CD14-positive monocyte (primary cell): ENCODE data around the gene TPP2. TPM values are rescaled to one million over a fixed set of nuclear protein-coding genes. Genes with fewer than 3 reads are reported as not detected.

Experiments used
- DNase-seq, 3 donors: peaks; one replicate each; pipeline ENCODE4 v3.0.0-alpha.2; 2011 to 2022
- H2AFZ ChIP-seq: 2 replicates; pipeline ENCODE4 v1.6.0; 2012; ENCODE audit warnings: mild to moderate bottlenecking, low read depth, low read length, inconsistent platforms; ENCODE audit not compliant: insufficient read depth, poor library complexity, severe bottlenecking
- H3K27ac ChIP-seq, 2 donors: 1 replicate in 1 of 2; 2 replicates in 1 of 2; pipeline ENCODE4 v1.5.1; 2012 to 2013; ENCODE audit warnings: low read length in 2 of 2, control low read depth in 1 of 2, inconsistent platforms in 1 of 2, low read depth in 1 of 2, mild to moderate bottlenecking in 1 of 2
- H3K27me3 ChIP-seq, 2 donors: one replicate each; pipeline versions ENCODE4 v1.6.0 to v1.6.1; 2011 to 2013; ENCODE audit warnings: low read length in 2 of 2; ENCODE audit not compliant: control insufficient read depth in 2 of 2, insufficient read depth in 2 of 2
- H3K36me3 ChIP-seq, 2 donors: replicated peaks in 1 of 2; 1 replicate in 1 of 2; 2 replicates in 1 of 2; pipeline versions ENCODE4 v1.5.1 to v1.6.1; 2012 to 2013; ENCODE audit warnings: low read length in 2 of 2, control low read depth in 1 of 2, inconsistent platforms in 1 of 2, mild to moderate bottlenecking in 1 of 2; ENCODE audit not compliant: insufficient read depth in 2 of 2, control insufficient read depth in 1 of 2
- H3K4me1 ChIP-seq, 2 donors: 1 replicate in 1 of 2; 2 replicates in 1 of 2; pipeline versions ENCODE4 v1.5.1 to v1.6.1; 2012 to 2013; ENCODE audit warnings: low read length in 2 of 2, control low read depth in 1 of 2, inconsistent platforms in 1 of 2, mild to moderate bottlenecking in 1 of 2, moderate library complexity in 1 of 2; ENCODE audit not compliant: insufficient read depth in 2 of 2, control insufficient read depth in 1 of 2
- H3K4me2 ChIP-seq: replicated peaks from 2 replicates; pipeline ENCODE3; 2012; ENCODE audit warnings: low read length, moderate library complexity, mild to moderate bottlenecking; ENCODE audit not compliant: poor library complexity, severe bottlenecking; ENCODE audit errors: extremely low read depth
- H3K4me3 ChIP-seq, 3 experiments: fragments of 200-600 bp in 1 of 3; sonication (generic) in 1 of 3; replicated peaks in 1 of 3; 1 replicate in 2 of 3; 2 replicates in 1 of 3; pipeline ENCODE4 v1.5.1; 2011 to 2013; ENCODE audit warnings: low read length in 3 of 3, mild to moderate bottlenecking in 3 of 3, control low read depth in 2 of 3, low read depth in 2 of 3, inconsistent platforms in 1 of 3, moderate library complexity in 1 of 3
- H3K79me2 ChIP-seq: 2 replicates; pipeline ENCODE4 v1.6.0; 2012; ENCODE audit warnings: mild to moderate bottlenecking, control low read depth, inconsistent platforms, low read length, moderate library complexity; ENCODE audit not compliant: insufficient read depth
- H3K9ac ChIP-seq: 2 replicates; pipeline ENCODE4 v1.6.0; 2017; ENCODE audit warnings: low read length, mild to moderate bottlenecking; ENCODE audit not compliant: insufficient read depth, poor library complexity, severe bottlenecking
- H3K9me3 ChIP-seq, 2 donors: replicated peaks in 1 of 2; 1 replicate in 1 of 2; 2 replicates in 1 of 2; pipeline versions ENCODE4 v1.5.1 to v1.6.1; 2012 to 2013; ENCODE audit warnings: low read length in 2 of 2, control low read depth in 1 of 2; ENCODE audit not compliant: control insufficient read depth in 1 of 2, insufficient read depth in 1 of 2
- H4K20me1 ChIP-seq: 2 replicates; pipeline ENCODE4 v1.6.0; 2012; ENCODE audit warnings: mild to moderate bottlenecking, low read length, control low read depth, moderate library complexity; ENCODE audit not compliant: insufficient read depth
- H3K27ac Mint-ChIP-seq, 7 donors: one replicate each; pipeline ENCODE4 v1.8.0; 2020; ENCODE audit warnings: mild to moderate bottlenecking in 7 of 7, mixed read lengths in 7 of 7, moderate library complexity in 6 of 7, inconsistent platforms in 2 of 7
- H3K27me3 Mint-ChIP-seq, 3 donors: one replicate each; pipeline ENCODE4 v1.8.0; 2021 to 2022; ENCODE audit warnings: low read depth in 3 of 3, mild to moderate bottlenecking in 3 of 3, mixed read lengths in 3 of 3, moderate library complexity in 3 of 3, inconsistent platforms in 1 of 3
- H3K36me3 Mint-ChIP-seq, 2 donors: one replicate each; pipeline ENCODE4 v1.8.0; 2020; ENCODE audit warnings: mixed read lengths in 2 of 2, inconsistent platforms in 1 of 2, mild to moderate bottlenecking in 1 of 2
- H3K4me1 Mint-ChIP-seq: one replicate; pipeline ENCODE4 v1.8.0; 2020; ENCODE audit warnings: mild to moderate bottlenecking, mixed read lengths
- H3K4me3 Mint-ChIP-seq, 2 donors: one replicate each; pipeline ENCODE4 v1.8.0; 2020; ENCODE audit warnings: mild to moderate bottlenecking in 2 of 2, mixed read lengths in 2 of 2, moderate library complexity in 1 of 2
- H3K9me3 Mint-ChIP-seq, 7 donors: one replicate each; pipeline ENCODE4 v1.8.0; 2020 to 2022; ENCODE audit warnings: mixed read lengths in 7 of 7, mild to moderate bottlenecking in 6 of 7, moderate library complexity in 6 of 7, inconsistent platforms in 2 of 7
- WGBS: methylation state at CpG from one replicate; pipeline ENCODE4 v1.1.5; 2013; ENCODE audit warnings: missing lambda C conversion rate; ENCODE audit not compliant: insufficient coverage; 5-methylcytosine and 5-hydroxymethylcytosine counted together
- intact Hi-C, 2 donors: fragments of 100-400 bp; cut with micrococcal nuclease; formaldehyde crosslinking; loops; one replicate each; pipeline versions ENCODE4 v1.15.0 to v1.15.1; 2023
- polyA plus RNA-seq, 3 donors: library from polyadenylated mRNA; depleted of rRNA in 1 of 3; unstranded in 2 of 3; stranded (reverse) in 1 of 3; fragments of 300-500 nt in 2 of 3; fragments of >200 nt in 1 of 3; fragmentation: Illumina TruSeq in 2 of 3; gene quantifications; 1 replicate in 2 of 3; 2 replicates in 1 of 3; pipeline ENCODE4 v1.2.3, GENCODE V29; 2012 to 2021
- TF ChIP-seq, protein P1 (sequence below): fragments of 200-600 bp; IDR thresholded peaks from one replicate; pipeline ENCODE4 v1.8.0; 2022; ENCODE audit warnings: antibody characterized with exemption, mild to moderate bottlenecking

TPP2 gene
- polyA plus RNA-seq, 3 donors, result 18.0 to 39.7 (median 26.0) TPM

DNA sequence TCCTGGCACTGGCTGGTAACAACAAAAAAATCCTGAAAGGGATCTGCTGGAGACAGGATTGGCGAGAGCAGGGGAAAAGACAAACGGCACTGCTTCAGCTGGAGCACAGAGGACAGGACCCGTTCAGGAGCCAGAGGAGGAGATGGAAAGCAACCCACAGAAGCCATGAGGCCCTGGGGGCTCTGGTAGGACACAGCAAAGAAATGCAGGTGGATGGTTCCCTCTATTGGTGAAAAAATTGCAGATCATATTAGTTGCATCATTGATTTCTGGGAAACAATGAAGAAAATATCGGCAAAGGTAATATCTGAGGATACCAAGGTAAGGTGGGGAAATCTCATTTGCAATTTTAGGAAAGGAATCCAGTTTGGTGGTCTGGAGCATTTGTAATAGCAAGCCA is 25.7 kb upstream of the TPP2 start:
- Histone ChIP-seq H3K9ac (no peak overlapping the region), H3K79me2 (no peaks in the 10 kb centered on the region), H3K27me3 (no peaks in the 10 kb centered on the region), H3K4me2 (no peak overlapping the region), H3K27ac (no peak overlapping the region), H3K4me3 (no peak overlapping the region), H3K4me1 (no peaks in the 10 kb centered on the region), H2AFZ (no peak overlapping the region), H4K20me1 (no peaks in the 10 kb centered on the region), H3K9me3 (no peaks in the 10 kb centered on the region), H3K36me3 (no peaks in the 10 kb centered on the region)
- 83% methylated on average over 1 of the region's 4 CpGs for WGBS
- Mint-ChIP-seq H3K27me3 (peaks cover 0 to 7% (median 4%) of the 10 kb centered on the region in 3 donors), H3K4me1 (no peaks in the 10 kb centered on the region), H3K9me3 (no peaks in the 10 kb centered on the region), H3K27ac (peak overlapping the region in 1 of 7 donors; percentile 62), H3K4me3 (no peak overlapping the region), H3K36me3 (no peaks in the 10 kb centered on the region)
- intact Hi-C loops, result no loop called here
- DNase-seq, result no peak
- TF ChIP-seq, protein P1, sequence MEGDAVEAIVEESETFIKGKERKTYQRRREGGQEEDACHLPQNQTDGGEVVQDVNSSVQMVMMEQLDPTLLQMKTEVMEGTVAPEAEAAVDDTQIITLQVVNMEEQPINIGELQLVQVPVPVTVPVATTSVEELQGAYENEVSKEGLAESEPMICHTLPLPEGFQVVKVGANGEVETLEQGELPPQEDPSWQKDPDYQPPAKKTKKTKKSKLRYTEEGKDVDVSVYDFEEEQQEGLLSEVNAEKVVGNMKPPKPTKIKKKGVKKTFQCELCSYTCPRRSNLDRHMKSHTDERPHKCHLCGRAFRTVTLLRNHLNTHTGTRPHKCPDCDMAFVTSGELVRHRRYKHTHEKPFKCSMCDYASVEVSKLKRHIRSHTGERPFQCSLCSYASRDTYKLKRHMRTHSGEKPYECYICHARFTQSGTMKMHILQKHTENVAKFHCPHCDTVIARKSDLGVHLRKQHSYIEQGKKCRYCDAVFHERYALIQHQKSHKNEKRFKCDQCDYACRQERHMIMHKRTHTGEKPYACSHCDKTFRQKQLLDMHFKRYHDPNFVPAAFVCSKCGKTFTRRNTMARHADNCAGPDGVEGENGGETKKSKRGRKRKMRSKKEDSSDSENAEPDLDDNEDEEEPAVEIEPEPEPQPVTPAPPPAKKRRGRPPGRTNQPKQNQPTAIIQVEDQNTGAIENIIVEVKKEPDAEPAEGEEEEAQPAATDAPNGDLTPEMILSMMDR, result no peak

DNA sequence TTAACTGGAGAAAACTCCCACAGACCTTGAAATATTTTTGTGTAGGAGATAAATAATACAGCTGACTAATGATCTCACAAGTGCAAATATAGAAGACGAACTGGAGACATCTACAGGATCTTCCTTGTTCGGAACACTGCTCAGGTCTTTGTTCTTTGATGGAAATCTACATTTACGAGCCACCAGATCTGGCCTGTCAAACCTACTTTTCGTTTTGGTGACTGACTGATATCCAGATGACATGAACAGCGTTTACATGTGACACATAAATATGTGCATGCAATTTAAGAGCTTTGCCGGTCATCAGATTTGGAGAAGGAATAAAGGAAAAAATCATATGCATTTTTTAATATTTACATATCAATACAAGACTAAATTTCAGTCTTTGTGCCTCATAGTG is 24.5 kb upstream of the TPP2 start:
- TF ChIP-seq, protein P1, result no peak
- Mint-ChIP-seq H3K27ac (no peak overlapping the region), H3K9me3 (no peaks in the 10 kb centered on the region), H3K36me3 (no peaks in the 10 kb centered on the region), H3K4me3 (no peak overlapping the region), H3K4me1 (no peaks in the 10 kb centered on the region), H3K27me3 (peaks cover 0 to 5% (median 4%) of the 10 kb centered on the region in 3 donors)
- H3K79me2 ChIP-seq, result no peaks in the 10 kb centered on the region
- intact Hi-C loops, result no loop called here
- H3K27me3 ChIP-seq, result no peaks in the 10 kb centered on the region
- H3K9ac ChIP-seq, result no peak overlapping the region
- H3K27ac ChIP-seq, result no peak overlapping the region
- H3K4me1 ChIP-seq, result no peaks in the 10 kb centered on the region
- no peaks in the 10 kb centered on the region for H3K9me3 ChIP-seq
- 78% methylated on average over 4 of the region's 6 CpGs for WGBS
- no peak overlapping the region for H3K4me2 ChIP-seq
- no peak overlapping the region for H3K4me3 ChIP-seq
- DNase-seq, result no peak
- no peaks in the 10 kb centered on the region for H4K20me1 ChIP-seq
- H3K36me3 ChIP-seq, result no peaks in the 10 kb centered on the region
- H2AFZ ChIP-seq, result no peak overlapping the region
